Smooth muscle cell of the brain vasculature (primary cell): ENCODE data around the gene MRPS15.

Source experiments
- DNase-seq: peaks from one replicate; pipeline ENCODE4 v3.0.0-alpha.2; 2012; ENCODE audit warnings: low read depth, low spot score

The MRPS15 gene

GRCh38 chr1:36458910-36459309 is 5.3 kb downstream of the MRPS15 start:
- no peak for DNase-seq

- peak; percentile 63 for DNase-seq
These were observed 6.5 kb downstream of the MRPS15 start for GRCh38 chr1:36457691-36458090.

GRCh38 chr1:36456391-36456928 is 7.7 kb downstream of the MRPS15 start:
- DNase-seq: no peak

GRCh38 chr1:36455386-36455785 is 8.8 kb downstream of the MRPS15 start:
- DNase-seq: no peak

GRCh38 chr1:36453600-36454388 is 10.4 kb downstream of the MRPS15 start:
- no peak for DNase-seq

- DNase-seq: no peak
These were observed 11.1 kb downstream of the MRPS15 start for GRCh38 chr1:36453051-36453450.

- DNase-seq: no peak
These were observed 13.3 kb downstream of the MRPS15 start for GRCh38 chr1:36450919-36451305.

GRCh38 chr1:36450270-36450918 is 13.8 kb downstream of the MRPS15 start, which contains the start of gene OSCP1:
OSCP1 (minus strand) TSS chr1:36450451; CDS start chr1:36450369, 82 bp downstream.
- DNase-seq: peak; percentile 89

GRCh38 chr1:36448530-36449056 is 15.6 kb downstream of the MRPS15 start:
- DNase-seq: no peak

GRCh38 chr1:36447450-36447849 is 16.7 kb downstream of the MRPS15 start:
- DNase-seq: no peak

- no peak for DNase-seq
These were observed 17.4 kb downstream of the MRPS15 start for GRCh38 chr1:36446746-36447145.

GRCh38 chr1:36446271-36446670 is 17.9 kb downstream of the MRPS15 start:
- DNase-seq: no peak

- DNase-seq: no peak
These were observed 20.9 kb downstream of the MRPS15 start for GRCh38 chr1:36443297-36443696.

GRCh38 chr1:36442337-36442736 is 21.8 kb downstream of the MRPS15 start:
- DNase-seq: no peak

GRCh38 chr1:36440646-36441045 is 23.5 kb downstream of the MRPS15 start:
- no peak for DNase-seq

- DNase-seq: no peak
These were observed 24.1 kb downstream of the MRPS15 start for GRCh38 chr1:36440044-36440443.

- DNase-seq: no peak
These were observed 25.5 kb downstream of the MRPS15 start for GRCh38 chr1:36438715-36439114.

GRCh38 chr1:36436821-36437220 is 27.4 kb downstream of the MRPS15 start:
- no peak for DNase-seq

- DNase-seq: no peak
These were observed 31.1 kb downstream of the MRPS15 start for GRCh38 chr1:36433102-36433501.

GRCh38 chr1:36432616-36433015 is 31.6 kb downstream of the MRPS15 start:
- DNase-seq: no peak

GRCh38 chr1:36425791-36426190 is 38.4 kb downstream of the MRPS15 start:
- DNase-seq: no peak

GRCh38 chr1:36421649-36422048 is 42.5 kb downstream of the MRPS15 start:
- DNase-seq: no peak
